Measurements from ENCODE around the gene CD300LF. TPM values are rescaled to one million over a fixed set of nuclear protein-coding genes. Genes with fewer than 3 reads are reported as not detected.

Gene CD300LF
- total and polyA plus RNA-seq, 9 of the 15 experiments (the other 6 are each of a cell fraction or from before 2014, with no cell fraction given): not detected

GRCh38 chr17:74760404-74761105 lies 47.8 kb upstream of the CD300LF start:
- FAIRE-seq (peak; percentile 81), ATAC-seq (peak; percentile 74), DNase-seq (ENCODE audit: extremely low read depth in 1 of 4, low spot score in 3 of 4) (peak; percentile 48 to 71 (median 56))
- BruUV-seq (replicated peaks): no TSS peak
- H3K36me3 ChIP-seq (ENCODE audit: control insufficient read depth, insufficient read depth, low read length): peaks cover 19% of the 10 kb centered on the region; the same call in 2 of the 3 replicates
- no peak overlapping the region for H3K4me3 ChIP-seq
- H3K9me3 ChIP-seq (replicated peaks; ENCODE audit: control insufficient read depth, insufficient read depth, low read depth, low read length): no peaks in the 10 kb centered on the region
- CTCF ChIA-PET (ENCODE audit: low intra/inter-chr PET ratio): interaction anchor here (0.6 kb wide), 1 partner anchor 1386 kb away, joined by 8 read pairs; no protein-coding TSS in a partner anchor
- WGBS (ENCODE audit: insufficient coverage, low coverage, missing lambda C conversion rate): 16% methylated on average over 7 of the region's 7 CpGs
- in situ Hi-C loops (cut with MboI): no loop called here
- H2AFZ ChIP-seq (ENCODE audit: low read depth, low read length): peak overlapping the region; percentile 34; the same call in 1 of the 2 replicates
- peaks cover 53% of the 10 kb centered on the region for H3K79me2 ChIP-seq (ENCODE audit: control insufficient read depth, insufficient read depth, low read length)
- H3K27me3 ChIP-seq (ENCODE audit: control insufficient read depth in 2 of 2, insufficient read depth in 2 of 2, low read length in 2 of 2): no peaks in the 10 kb centered on the region
- H3K27ac ChIP-seq (ENCODE audit: extremely low read depth, low read depth, low read length): peak overlapping the region; percentile 61; the same call in 2 of the 3 replicates
- H3K9ac ChIP-seq (ENCODE audit: insufficient read depth in 1 of 2, low read depth in 2 of 2, low read length in 2 of 2): peak overlapping the region; percentile 50 to 87; a peak in 3 of 4 replicates
- H4K20me1 ChIP-seq (replicated peaks; ENCODE audit: control insufficient read depth, insufficient read depth, low read length): peaks cover 25% of the 10 kb centered on the region; the same call in 1 of the 2 replicates
- peaks cover 20% of the 10 kb centered on the region for H3K9me1 ChIP-seq (ENCODE audit: control insufficient read depth, insufficient read depth, low read length)
- H3K4me1 ChIP-seq (replicated peaks in 1 of 2; ENCODE audit: control insufficient read depth in 2 of 2, insufficient read depth in 2 of 2, low read length in 2 of 2): peaks cover 29 to 65% of the 10 kb centered on the region in 2 experiments
- intact Hi-C loops (cut with micrococcal nuclease): no loop called here
- peak overlapping the region; percentile 41 for H3K4me2 ChIP-seq (ENCODE audit: insufficient read depth, low read length)
- POLR2A ChIA-PET: interaction anchor here (0.6 to 2.7 kb wide), 9 partner anchors 9 to 383 kb away, joined by 3 to 22 read pairs (median 3); no protein-coding TSS in a partner anchor
- TF ChIP-seq SOX6 (IDR thresholded peaks at IDR 0.05) (peak; percentile 85), GATA2 (CRISPR knock-in tag; IDR thresholded peaks at IDR 0.05) (peak; percentile 88), ZFX (CRISPR knock-in tag; IDR thresholded peaks at IDR 0.05) (no peak), ZBTB11 (CRISPR knock-in tag; IDR thresholded peaks at IDR 0.05) (peak in 1 of 3 experiments; percentile 86; a peak in 1 of 6 replicates), HDAC2 (IDR thresholded peaks at IDR 0.05) (0 out of 2 replicates have a peak, but pooled peaks have one; percentile 14), RBBP5 (IDR thresholded peaks at IDR 0.05; ENCODE audit: borderline replicate concordance, insufficient read depth, low read length, poor library complexity, severe bottlenecking) (peak; percentile 49), NFE2L1 (tag; IDR thresholded peaks at IDR 0.05; ENCODE audit: borderline replicate concordance, low read depth) (peak; percentile 49; the same call in 1 of the 2 replicates), C11orf30 (IDR thresholded peaks at IDR 0.05; ENCODE audit: low read depth) (peak; percentile 81), JUND (IDR thresholded peaks at IDR 0.05; ENCODE audit: borderline replicate concordance, low read depth, low read length) (peak; percentile 20; the same call in 1 of the 2 replicates), JUND (tag; IDR thresholded peaks at IDR 0.05; ENCODE audit: borderline replicate concordance, low read depth, low read length) (no peak), ZBTB43 (CRISPR knock-in tag; IDR thresholded peaks at IDR 0.05) (no peak), NFIC (IDR thresholded peaks at IDR 0.05) (peak; percentile 70), NR4A1 (CRISPR knock-in tag; IDR thresholded peaks at IDR 0.05) (no peak), NR4A1 (tag; IDR thresholded peaks at IDR 0.05) (no peak)
- TF ChIP-seq, protein P1, sequence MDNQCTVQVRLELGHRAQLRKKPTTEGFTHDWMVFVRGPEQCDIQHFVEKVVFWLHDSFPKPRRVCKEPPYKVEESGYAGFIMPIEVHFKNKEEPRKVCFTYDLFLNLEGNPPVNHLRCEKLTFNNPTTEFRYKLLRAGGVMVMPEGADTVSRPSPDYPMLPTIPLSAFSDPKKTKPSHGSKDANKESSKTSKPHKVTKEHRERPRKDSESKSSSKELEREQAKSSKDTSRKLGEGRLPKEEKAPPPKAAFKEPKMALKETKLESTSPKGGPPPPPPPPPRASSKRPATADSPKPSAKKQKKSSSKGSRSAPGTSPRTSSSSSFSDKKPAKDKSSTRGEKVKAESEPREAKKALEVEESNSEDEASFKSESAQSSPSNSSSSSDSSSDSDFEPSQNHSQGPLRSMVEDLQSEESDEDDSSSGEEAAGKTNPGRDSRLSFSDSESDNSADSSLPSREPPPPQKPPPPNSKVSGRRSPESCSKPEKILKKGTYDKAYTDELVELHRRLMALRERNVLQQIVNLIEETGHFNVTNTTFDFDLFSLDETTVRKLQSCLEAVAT (IDR thresholded peaks at IDR 0.05): no peak

Data from K562 (cell line).